ENCODE results near the gene CDH6.

DNA sequence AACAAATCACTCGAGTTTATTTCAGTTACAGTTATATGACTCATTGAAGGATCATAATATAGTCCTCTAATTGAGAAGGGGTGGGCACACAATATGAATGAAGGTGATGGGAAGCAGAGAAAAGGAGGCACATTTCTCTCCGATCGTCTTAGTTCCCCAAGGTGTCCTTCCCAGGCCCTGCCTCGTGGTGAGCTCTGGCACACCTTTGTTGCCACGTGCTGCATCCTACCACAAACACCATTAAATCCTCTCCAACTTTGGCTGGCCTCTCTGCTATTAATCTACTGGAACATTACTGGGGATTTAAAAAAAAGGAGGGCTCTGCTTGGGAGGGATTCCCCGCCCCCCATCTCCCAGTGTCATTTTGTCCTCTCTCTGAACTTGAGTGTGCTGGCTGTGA lies 42.9 kb downstream of the CDH6 start:
- TF ChIP-seq, protein P1, sequence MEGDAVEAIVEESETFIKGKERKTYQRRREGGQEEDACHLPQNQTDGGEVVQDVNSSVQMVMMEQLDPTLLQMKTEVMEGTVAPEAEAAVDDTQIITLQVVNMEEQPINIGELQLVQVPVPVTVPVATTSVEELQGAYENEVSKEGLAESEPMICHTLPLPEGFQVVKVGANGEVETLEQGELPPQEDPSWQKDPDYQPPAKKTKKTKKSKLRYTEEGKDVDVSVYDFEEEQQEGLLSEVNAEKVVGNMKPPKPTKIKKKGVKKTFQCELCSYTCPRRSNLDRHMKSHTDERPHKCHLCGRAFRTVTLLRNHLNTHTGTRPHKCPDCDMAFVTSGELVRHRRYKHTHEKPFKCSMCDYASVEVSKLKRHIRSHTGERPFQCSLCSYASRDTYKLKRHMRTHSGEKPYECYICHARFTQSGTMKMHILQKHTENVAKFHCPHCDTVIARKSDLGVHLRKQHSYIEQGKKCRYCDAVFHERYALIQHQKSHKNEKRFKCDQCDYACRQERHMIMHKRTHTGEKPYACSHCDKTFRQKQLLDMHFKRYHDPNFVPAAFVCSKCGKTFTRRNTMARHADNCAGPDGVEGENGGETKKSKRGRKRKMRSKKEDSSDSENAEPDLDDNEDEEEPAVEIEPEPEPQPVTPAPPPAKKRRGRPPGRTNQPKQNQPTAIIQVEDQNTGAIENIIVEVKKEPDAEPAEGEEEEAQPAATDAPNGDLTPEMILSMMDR (IDR thresholded peaks at IDR 0.05) = no peak
- TF ChIP-seq POLR2A (IDR thresholded peaks at IDR 0.05) = no peak
